ENCODE data around the gene PRPF8.

DNA sequence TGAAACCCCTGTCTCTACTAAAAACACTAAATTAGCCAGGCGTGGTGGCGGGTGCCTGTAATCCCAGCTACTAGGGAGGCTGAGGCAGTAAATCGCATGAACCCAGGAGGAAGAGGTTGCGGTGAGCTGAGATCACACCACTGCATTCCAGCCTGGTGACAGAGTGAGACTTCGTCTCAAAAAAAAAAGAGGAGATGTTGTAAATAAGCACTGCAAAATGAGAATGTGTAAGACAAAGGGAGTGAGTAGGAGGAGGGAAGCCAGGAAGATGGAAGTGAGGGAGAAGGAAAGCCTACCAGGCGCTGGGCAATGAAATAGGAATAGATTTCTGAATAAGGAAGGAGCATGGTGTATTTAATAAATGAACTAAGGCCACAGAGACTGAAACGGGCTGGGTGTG is 8.7 kb upstream of the PRPF8 start:
- TF ChIP-seq RELA (IDR thresholded peaks at IDR 0.05; ENCODE audit: borderline replicate concordance, partially characterized antibody) = no peak
- no peak for TF ChIP-seq NFIC (IDR thresholded peaks at IDR 0.05; ENCODE audit: low read depth, low read length)
- TF ChIP-seq, protein P1, sequence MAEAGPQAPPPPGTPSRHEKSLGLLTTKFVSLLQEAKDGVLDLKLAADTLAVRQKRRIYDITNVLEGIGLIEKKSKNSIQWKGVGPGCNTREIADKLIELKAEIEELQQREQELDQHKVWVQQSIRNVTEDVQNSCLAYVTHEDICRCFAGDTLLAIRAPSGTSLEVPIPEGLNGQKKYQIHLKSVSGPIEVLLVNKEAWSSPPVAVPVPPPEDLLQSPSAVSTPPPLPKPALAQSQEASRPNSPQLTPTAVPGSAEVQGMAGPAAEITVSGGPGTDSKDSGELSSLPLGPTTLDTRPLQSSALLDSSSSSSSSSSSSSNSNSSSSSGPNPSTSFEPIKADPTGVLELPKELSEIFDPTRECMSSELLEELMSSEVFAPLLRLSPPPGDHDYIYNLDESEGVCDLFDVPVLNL (IDR thresholded peaks at IDR 0.05; ENCODE audit: low read depth, low read length) = no peak
- TF ChIP-seq CTCF (IDR thresholded peaks at IDR 0.05 in 2 of 3, conservative IDR thresholded peaks at IDR 0.05 in 1 of 3; ENCODE audit: control insufficient read depth in 2 of 3, extremely low read depth in 1 of 3, insufficient read depth in 1 of 3, low read depth in 3 of 3, low read length in 3 of 3) = no peak
- TF ChIP-seq ESRRA (IDR thresholded peaks at IDR 0.05; ENCODE audit: low read length) = no peak
- no peak for TF ChIP-seq JUND (IDR thresholded peaks at IDR 0.05; ENCODE audit: low read depth, low read length)
- no peak for TF ChIP-seq SPI1 (IDR thresholded peaks at IDR 0.05; ENCODE audit: borderline replicate concordance, insufficient read depth, low read depth, low read length)
- TF ChIP-seq EP300 (IDR thresholded peaks at IDR 0.05; ENCODE audit: borderline replicate concordance in 1 of 2, control insufficient read depth in 1 of 2, low read depth in 2 of 2, low read length in 2 of 2) = no peak
- TF ChIP-seq, protein P2, sequence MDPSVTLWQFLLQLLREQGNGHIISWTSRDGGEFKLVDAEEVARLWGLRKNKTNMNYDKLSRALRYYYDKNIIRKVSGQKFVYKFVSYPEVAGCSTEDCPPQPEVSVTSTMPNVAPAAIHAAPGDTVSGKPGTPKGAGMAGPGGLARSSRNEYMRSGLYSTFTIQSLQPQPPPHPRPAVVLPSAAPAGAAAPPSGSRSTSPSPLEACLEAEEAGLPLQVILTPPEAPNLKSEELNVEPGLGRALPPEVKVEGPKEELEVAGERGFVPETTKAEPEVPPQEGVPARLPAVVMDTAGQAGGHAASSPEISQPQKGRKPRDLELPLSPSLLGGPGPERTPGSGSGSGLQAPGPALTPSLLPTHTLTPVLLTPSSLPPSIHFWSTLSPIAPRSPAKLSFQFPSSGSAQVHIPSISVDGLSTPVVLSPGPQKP (IDR thresholded peaks at IDR 0.05; ENCODE audit: low read depth, low read length) = no peak
- TF ChIP-seq MTA3 (IDR thresholded peaks at IDR 0.05; ENCODE audit: borderline replicate concordance, low read length) = no peak
- no peak for TF ChIP-seq TAF1 (IDR thresholded peaks at IDR 0.05; ENCODE audit: borderline replicate concordance, low read depth, low read length)
- TF ChIP-seq FOXM1 (IDR thresholded peaks at IDR 0.05; ENCODE audit: low read depth, low read length) = no peak
- TF ChIP-seq MAX (IDR thresholded peaks at IDR 0.05; ENCODE audit: low read depth, low read length) = no peak
